ENCODE measurements around the gene BTBD9. TPM values are rescaled to one million over a fixed set of nuclear protein-coding genes. Genes with fewer than 3 reads are reported as not detected.

The BTBD9 gene
- polyA plus RNA-seq (2011; rRNA removed) = 4.6 and 6.6 TPM in 2 replicates
- polyA plus RNA-seq (2012; cell fraction: cytosol; rRNA removed) = 0.74 and 1.2 TPM in 2 replicates
- 1.5 and 1.6 TPM in 2 replicates for polyA plus RNA-seq (2012; cell fraction: nucleus; rRNA removed)
- 2.1 to 2.3 TPM (median 2.2 TPM) in 3 replicates for polyA plus RNA-seq (2017; fragmentation: RNase III; extraction: RNeasy Plus Mini Kit Qiagen cat#74134 plus additional on column Dnase treatment)
- 11.5 and 12.1 TPM in 2 replicates for polyA minus RNA-seq (2011; rRNA and poly(A)+ RNA removed)

DNA sequence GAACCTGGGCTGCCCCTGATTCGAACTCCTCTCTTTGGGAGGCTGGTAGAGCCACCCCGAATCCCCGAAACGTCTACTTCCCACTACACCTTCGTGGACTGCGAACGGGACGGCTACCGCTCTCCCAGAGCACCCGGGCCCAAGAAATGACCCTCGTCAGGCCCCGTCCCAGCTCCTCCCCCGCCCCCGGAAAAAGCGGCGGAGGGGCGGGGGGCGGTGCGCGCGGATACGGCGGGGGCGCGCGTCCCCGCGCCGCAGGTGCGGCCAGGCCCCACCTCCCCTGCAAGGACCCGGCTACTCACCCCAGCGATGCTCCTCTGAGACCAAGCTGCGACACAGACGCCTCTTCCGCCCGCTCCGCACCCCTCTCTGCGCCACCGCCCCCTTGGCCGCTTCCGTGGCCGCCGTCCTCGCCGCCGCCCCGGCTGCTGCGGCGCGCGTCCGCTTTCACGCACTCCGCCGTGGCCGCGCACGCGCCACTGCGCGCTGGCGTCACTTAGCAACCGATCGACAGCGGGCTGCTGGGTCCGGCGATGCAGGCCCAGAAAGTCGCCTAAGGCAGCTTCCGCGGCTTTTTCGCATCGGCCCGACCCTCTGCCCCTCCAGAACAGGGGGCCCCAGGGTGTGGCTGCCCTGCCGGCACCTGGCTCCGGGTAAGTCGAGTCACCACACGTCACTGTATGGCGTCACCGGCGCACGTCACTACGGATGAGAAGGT lies at the start of gene BTBD9:
Gene BTBD9, minus strand, starts transcription at position 432 of the 718 bp plus-strand sequence.
- no peak for FAIRE-seq
- peak; percentile 34 to 76 for DNase-seq (ENCODE audit: low read depth in 1 of 2, low spot score in 1 of 2)
- ATAC-seq = peak; percentile 91
- H3K27ac ChIP-seq = peak within 1 kb of the TSS; percentile 97
- H3K4me3 ChIP-seq = peak within 1 kb of the TSS; percentile 77
- no peaks in the 10 kb centered on the region for H3K9me3 ChIP-seq
- ChIA-PET CTCF (interaction anchor here (1.0 kb wide), 1 partner anchor 14 kb away, joined by 3 read pairs; no protein-coding TSS in a partner anchor), POLR2A (interaction anchor here (0.6 to 0.9 kb wide), 7 partner anchors 8 to 905 kb away, joined by 3 to 6 read pairs (median 4); no protein-coding TSS in a partner anchor)
- H3K4me1 ChIP-seq = peaks cover 4% of the 10 kb centered on the region; the same call in 1 of the 3 replicates
- H3K4me2 ChIP-seq = peak within 1 kb of the TSS; percentile 97
- 0% methylated on average over 6 of the region's 82 CpGs for WGBS (ENCODE audit: missing lambda C conversion rate)
- TF ChIP-seq KDM1A (IDR thresholded peaks at IDR 0.05; ENCODE audit: low read depth) (no peak), POLR2A (IDR thresholded peaks at IDR 0.05; ENCODE audit: low read length) (peak; percentile 38), JUN (IDR thresholded peaks at IDR 0.05) (peak in 1 of 2 experiments; percentile 59; a peak in 1 of 5 replicates), RNF2 (IDR thresholded peaks at IDR 0.05; ENCODE audit: borderline replicate concordance, low read depth) (no peak), RARB (CRISPR knock-in tag; IDR thresholded peaks at IDR 0.05) (no peak), JUNB (IDR thresholded peaks at IDR 0.05) (no peak), KDM5A (IDR thresholded peaks at IDR 0.05) (no peak), CBX2 (IDR thresholded peaks at IDR 0.05; ENCODE audit: borderline replicate concordance, low read depth) (no peak), PHF8 (IDR thresholded peaks at IDR 0.05; ENCODE audit: borderline replicate concordance, low read depth) (peak; percentile 34; the same call in 1 of the 2 replicates), CBX8 (IDR thresholded peaks at IDR 0.05) (no peak), NPAS2 (CRISPR knock-in tag; IDR thresholded peaks at IDR 0.05; ENCODE audit: borderline replicate concordance) (no peak), RFX5 (IDR thresholded peaks at IDR 0.05) (no peak), SMC3 (IDR thresholded peaks at IDR 0.05) (no peak), BHLHE40 (IDR thresholded peaks at IDR 0.05; ENCODE audit: low read depth, low read length) (no peak), HOXB13 (CRISPR knock-in tag; IDR thresholded peaks at IDR 0.05; ENCODE audit: low read depth) (no peak), RAD21 (conservative IDR thresholded peaks at IDR 0.05 in 1 of 2, IDR thresholded peaks at IDR 0.05 in 1 of 2) (no peak), HOXB5 (CRISPR knock-in tag; IDR thresholded peaks at IDR 0.05) (0 out of 2 replicates have a peak, but pooled peaks have one; percentile 53), CHD2 (IDR thresholded peaks at IDR 0.05; ENCODE audit: low read length, partially characterized antibody) (no peak), ZNF302 (CRISPR knock-in tag; IDR thresholded peaks at IDR 0.05) (no peak)
- TF ChIP-seq, protein P1, sequence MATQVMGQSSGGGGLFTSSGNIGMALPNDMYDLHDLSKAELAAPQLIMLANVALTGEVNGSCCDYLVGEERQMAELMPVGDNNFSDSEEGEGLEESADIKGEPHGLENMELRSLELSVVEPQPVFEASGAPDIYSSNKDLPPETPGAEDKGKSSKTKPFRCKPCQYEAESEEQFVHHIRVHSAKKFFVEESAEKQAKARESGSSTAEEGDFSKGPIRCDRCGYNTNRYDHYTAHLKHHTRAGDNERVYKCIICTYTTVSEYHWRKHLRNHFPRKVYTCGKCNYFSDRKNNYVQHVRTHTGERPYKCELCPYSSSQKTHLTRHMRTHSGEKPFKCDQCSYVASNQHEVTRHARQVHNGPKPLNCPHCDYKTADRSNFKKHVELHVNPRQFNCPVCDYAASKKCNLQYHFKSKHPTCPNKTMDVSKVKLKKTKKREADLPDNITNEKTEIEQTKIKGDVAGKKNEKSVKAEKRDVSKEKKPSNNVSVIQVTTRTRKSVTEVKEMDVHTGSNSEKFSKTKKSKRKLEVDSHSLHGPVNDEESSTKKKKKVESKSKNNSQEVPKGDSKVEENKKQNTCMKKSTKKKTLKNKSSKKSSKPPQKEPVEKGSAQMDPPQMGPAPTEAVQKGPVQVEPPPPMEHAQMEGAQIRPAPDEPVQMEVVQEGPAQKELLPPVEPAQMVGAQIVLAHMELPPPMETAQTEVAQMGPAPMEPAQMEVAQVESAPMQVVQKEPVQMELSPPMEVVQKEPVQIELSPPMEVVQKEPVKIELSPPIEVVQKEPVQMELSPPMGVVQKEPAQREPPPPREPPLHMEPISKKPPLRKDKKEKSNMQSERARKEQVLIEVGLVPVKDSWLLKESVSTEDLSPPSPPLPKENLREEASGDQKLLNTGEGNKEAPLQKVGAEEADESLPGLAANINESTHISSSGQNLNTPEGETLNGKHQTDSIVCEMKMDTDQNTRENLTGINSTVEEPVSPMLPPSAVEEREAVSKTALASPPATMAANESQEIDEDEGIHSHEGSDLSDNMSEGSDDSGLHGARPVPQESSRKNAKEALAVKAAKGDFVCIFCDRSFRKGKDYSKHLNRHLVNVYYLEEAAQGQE (IDR thresholded peaks at IDR 0.05) = no peak
- TF ChIP-seq, protein P2, sequence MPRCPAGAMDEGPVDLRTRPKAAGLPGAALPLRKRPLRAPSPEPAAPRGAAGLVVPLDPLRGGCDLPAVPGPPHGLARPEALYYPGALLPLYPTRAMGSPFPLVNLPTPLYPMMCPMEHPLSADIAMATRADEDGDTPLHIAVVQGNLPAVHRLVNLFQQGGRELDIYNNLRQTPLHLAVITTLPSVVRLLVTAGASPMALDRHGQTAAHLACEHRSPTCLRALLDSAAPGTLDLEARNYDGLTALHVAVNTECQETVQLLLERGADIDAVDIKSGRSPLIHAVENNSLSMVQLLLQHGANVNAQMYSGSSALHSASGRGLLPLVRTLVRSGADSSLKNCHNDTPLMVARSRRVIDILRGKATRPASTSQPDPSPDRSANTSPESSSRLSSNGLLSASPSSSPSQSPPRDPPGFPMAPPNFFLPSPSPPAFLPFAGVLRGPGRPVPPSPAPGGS (IDR thresholded peaks at IDR 0.05) = 0 out of 3 replicates have a peak, but pooled peaks have one; percentile 23
- TF ChIP-seq, protein P3, sequence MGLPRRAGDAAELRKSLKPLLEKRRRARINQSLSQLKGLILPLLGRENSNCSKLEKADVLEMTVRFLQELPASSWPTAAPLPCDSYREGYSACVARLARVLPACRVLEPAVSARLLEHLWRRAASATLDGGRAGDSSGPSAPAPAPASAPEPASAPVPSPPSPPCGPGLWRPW (IDR thresholded peaks at IDR 0.05) = no peak
- TF ChIP-seq, protein P4, sequence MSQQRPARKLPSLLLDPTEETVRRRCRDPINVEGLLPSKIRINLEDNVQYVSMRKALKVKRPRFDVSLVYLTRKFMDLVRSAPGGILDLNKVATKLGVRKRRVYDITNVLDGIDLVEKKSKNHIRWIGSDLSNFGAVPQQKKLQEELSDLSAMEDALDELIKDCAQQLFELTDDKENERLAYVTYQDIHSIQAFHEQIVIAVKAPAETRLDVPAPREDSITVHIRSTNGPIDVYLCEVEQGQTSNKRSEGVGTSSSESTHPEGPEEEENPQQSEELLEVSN (IDR thresholded peaks at IDR 0.05; ENCODE audit: borderline replicate concordance, low read depth) = no peak
- TF ChIP-seq, protein P5, sequence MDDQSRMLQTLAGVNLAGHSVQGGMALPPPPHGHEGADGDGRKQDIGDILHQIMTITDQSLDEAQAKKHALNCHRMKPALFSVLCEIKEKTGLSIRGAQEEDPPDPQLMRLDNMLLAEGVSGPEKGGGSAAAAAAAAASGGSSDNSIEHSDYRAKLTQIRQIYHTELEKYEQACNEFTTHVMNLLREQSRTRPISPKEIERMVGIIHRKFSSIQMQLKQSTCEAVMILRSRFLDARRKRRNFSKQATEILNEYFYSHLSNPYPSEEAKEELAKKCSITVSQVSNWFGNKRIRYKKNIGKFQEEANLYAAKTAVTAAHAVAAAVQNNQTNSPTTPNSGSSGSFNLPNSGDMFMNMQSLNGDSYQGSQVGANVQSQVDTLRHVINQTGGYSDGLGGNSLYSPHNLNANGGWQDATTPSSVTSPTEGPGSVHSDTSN (IDR thresholded peaks at IDR 0.05) = no peak

Measured in A549 (cell line).